ENCODE measurements around the gene VPS4A. TPM values are rescaled to one million over a fixed set of nuclear protein-coding genes. Genes with fewer than 3 reads are reported as not detected.
"Not testable (repeated sequence)": the region's sequence is repeated elsewhere in the genome, so short reads cannot be mapped to it uniquely, and the experiment has no call there.

VPS4A gene
- total RNA-seq, 1 donor, result 23.2 TPM

DNA sequence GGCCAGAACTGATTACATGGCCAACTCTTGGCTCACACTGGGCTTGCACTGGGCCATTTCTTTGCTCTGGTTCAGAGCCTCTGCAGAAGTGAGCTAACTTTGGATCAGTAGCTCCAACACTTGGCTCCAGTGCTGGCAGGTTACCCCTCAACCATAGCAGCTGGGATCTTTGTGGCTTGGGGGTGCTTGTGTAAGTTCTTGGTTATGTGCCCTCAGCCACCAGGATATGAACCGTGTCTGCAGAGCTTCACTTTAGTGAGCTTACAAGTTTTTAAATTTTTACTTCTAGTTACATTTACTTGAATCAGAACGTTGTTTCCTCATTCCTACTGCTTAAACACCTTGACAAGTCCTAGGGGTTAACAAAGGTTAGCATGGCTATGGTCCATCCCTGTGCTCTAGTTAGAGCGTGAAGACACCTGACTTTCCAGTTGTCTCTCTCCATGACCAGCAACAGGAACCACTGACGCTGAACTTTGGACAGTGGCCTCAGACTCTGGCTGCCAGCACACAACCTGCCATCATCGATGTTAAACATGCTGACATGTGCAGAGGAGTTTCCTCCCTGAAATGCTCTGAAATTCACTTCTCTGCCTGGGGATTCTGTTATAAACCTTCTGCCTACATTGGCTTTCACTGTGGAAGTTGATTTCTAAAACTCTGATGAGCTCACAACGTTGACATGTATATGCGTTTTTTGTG is 15.2 kb downstream of the VPS4A start:
- no peak for DNase-seq (ENCODE audit: low read depth in 2 of 3, low spot score in 2 of 3)

- no peak for DNase-seq (ENCODE audit: low read depth in 2 of 3, low spot score in 2 of 3)
Observed at GRCh38 chr16:69327585-69328310, 16.6 kb downstream of the VPS4A start.

DNA sequence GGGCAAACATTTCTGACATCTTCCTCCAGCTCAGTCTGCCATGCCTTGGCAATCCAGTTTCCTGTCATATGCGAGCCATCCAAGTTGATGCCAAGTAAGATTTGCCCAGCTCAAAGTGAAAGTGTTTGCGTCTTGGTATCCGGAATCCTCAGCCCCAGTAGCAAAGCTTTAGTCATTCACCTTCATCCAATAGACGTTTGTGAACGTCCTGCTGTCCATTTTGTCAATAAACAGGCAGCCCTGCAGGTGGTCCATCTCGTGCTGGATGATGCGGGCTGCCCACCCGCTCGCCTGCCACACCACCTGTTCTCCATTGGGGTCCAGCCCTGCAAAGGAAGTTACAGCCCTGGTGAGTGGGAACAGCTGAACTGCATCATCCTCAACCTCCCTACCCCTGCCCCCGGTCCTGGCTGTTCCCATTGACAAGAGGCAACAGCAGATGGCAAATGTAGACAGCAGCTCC is 17.7 kb downstream of the VPS4A start:
- DNase-seq (ENCODE audit: low read depth in 2 of 3, low spot score in 2 of 3), result no peak

GRCh38 chr16:69329369-69330285 is 18.5 kb downstream of the VPS4A start:
- DNase-seq (ENCODE audit: low read depth in 2 of 3, low spot score in 2 of 3), result peak in 1 of 3 donors; percentile 15

GRCh38 chr16:69330286-69331109 is 19.3 kb downstream of the VPS4A start, which contains the start of gene PDF:
Gene PDF (minus strand): TSS chr16:69330588. CDS start chr16:69330570, 18 bp downstream.
- DNase-seq (ENCODE audit: low read depth in 2 of 3, low spot score in 2 of 3), result peak; percentile 64 to 85 (median 67)

DNA sequence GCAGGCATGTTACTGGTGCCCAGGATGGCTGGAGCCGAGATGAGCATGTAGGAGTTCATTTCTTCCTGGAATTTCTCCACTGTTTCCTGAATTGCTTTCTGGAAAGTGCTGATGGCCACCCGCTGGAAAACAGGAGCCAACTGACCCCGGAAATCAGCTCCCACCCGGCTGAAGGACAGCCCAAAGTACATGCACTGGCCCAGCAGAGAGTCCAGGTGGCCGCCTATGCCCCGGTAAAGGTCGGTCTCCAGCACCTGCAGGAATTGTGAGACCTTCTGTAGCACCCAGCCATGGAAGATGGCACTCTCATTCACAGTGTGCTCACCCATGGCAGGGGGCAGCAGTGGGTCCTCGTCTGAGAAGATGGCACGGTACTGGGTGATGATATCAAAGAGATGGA is 23.5 kb downstream of the VPS4A start:
- DNase-seq (ENCODE audit: low read depth in 2 of 3, low spot score in 2 of 3), result no peak

GRCh38 chr16:69338557-69339288 is 27.6 kb downstream of the VPS4A start:
- no peak for DNase-seq (ENCODE audit: low read depth in 2 of 3, low spot score in 2 of 3)

DNA sequence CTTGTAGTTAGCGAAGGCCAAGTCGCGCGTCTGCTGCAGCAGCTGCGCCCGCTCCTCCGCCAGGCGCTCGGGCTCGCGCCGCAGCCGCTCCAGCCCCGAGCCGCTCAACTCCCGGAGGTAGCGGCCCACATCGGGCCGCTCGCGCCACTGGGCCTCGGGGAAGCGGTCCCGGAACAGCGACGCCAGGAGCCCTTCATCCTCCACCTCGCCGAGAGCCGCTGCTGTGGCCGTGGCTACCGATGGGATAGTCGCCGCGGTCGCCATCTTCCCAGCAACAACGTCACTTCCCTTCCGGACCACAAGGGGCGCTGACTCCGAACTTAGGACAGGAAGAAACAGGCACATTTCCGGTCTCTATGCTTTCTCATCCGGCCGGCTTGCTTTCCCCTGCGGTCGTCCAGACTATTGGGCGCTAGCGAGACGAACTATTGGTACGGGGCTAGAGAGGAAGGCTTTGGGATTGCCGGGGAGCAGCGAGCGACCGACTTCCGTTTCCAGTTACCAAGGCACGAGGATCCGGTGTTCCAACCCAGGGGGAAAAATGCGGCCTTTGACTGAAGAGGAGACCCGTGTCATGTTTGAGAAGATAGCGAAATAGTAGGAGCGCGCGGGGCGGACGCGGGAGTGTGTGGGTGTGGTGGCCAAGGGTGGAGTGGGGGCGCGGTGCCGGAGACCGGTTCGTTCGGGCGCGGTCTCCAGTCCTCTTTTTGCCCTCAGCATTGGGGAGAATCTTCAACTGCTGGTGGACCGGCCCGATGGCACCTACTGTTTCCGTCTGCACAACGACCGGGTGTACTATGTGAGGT is 28.3 kb downstream of the VPS4A start, which contains the start of the genes COG8 and NIP7:
TSS of gene COG8 (minus strand) at position 276 of the 806 bp plus-strand sequence. CDS start at position 264, 12 bp downstream.
TSS of gene NIP7 (plus strand) at position 484 of the 806 bp plus-strand sequence. CDS start at position 542, 58 bp downstream.
- peak; percentile 89 to 97 (median 97) for DNase-seq (ENCODE audit: low read depth in 2 of 3, low spot score in 2 of 3)

- DNase-seq (ENCODE audit: low read depth in 2 of 3, low spot score in 2 of 3), result no peak
Observed at GRCh38 chr16:69340095-69340644, 29.0 kb downstream of the VPS4A start.

DNA sequence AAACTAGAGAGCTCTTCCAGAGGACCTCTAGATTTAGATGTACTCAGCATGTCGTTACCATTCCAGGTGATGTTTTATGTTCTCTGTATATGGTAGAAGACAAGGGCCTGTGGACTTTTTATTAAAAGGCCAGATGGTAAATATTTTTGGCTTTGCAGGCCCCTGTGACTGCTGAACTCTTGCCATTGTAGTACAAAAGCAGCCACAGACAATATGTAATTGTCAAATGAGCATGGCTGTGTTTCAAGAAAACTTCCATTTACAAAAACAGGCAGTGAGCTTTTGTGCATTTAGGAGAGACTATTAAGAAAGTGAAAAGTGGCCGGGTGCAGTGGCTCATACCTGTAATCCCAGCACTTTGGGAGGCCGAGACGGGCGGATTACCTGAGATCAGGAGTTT is 33.0 kb downstream of the VPS4A start:
- no peak for DNase-seq (ENCODE audit: low read depth in 2 of 3, low spot score in 2 of 3)

GRCh38 chr16:69345923-69346322 is 34.8 kb downstream of the VPS4A start:
- DNase-seq (ENCODE audit: low read depth in 2 of 3, low spot score in 2 of 3), result peak in 1 of 3 donors; percentile 21

- no peak for DNase-seq (ENCODE audit: low read depth in 2 of 3, low spot score in 2 of 3)
Observed at GRCh38 chr16:69346683-69347082, 35.5 kb downstream of the VPS4A start.

DNA sequence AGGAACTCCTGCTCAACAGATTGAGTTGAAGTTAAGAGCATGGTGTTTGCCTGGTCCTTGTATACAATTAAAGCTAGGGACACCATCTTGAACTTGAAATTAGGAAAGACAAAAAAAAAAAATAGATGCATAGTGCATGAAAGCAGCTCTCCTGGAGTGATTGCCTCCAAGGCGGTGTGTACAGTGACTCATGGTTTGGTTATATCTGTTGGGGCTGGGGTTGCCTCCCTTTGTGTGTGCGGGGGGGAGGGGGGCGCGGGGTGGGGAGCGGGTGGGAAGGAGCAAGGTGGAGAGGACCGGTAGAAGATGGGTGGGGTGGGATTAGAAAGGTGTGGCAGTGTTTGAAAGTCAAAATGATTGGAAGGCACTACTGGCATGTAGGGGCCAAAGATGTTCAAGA is 37.1 kb downstream of the VPS4A start:
- no peak for DNase-seq (ENCODE audit: low read depth in 2 of 3, low spot score in 2 of 3)

DNA sequence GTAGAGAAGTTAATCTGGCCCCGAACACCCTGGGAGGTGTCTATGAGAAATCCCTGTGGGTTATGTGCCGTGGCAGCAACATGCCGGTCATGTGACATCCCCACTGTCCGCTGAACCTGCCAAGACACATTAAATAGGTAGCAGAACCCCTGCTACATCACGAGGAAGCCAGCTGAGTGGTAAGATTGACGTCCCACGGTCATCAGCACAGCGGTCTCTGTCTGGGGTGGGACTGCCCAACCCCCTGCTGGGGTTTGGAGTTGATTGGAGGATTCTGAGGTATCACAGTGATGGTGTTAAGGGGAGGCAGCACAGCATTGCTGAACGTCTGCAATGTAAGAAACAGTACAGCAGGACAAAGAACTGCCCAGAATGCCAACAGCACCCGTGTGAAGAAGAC is 38.4 kb downstream of the VPS4A start:
- DNase-seq (ENCODE audit: low read depth in 2 of 3, low spot score in 2 of 3), result no peak

DNA sequence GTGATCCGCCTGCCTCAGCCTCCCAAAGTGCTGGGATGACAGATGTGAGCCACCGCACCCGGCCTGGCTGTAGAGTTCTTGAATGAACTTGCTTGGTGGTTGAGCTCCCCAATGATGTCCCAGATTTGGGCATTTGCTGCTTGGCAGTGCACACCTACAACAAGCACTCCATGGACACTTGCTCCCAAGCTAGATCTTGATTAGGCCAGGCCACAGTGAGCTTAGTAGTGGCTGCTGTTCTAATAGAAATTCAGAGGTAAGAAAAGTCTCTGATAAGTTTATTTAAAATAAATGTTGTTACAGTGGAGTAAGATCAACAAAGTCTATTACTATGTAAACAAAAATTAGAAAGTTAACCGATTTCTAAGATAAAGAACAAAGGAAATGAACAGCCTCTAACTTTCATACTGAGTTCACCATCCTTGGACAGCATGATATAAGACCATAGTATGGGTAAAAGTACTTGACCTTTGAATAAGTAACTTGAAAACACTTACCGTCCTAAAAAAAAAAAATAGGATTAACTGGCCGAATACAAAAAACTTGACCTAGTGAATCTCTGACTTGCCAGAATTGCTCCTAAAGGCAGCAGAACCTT is 39.5 kb downstream of the VPS4A start:
- no peak for DNase-seq (ENCODE audit: low read depth in 2 of 3, low spot score in 2 of 3)

- DNase-seq (ENCODE audit: low read depth in 2 of 3, low spot score in 2 of 3), result no peak
Observed at GRCh38 chr16:69351309-69352027, 40.3 kb downstream of the VPS4A start, which contains the start of gene TMED6. Gene TMED6 (minus strand): TSS chr16:69351786. CDS start chr16:69351753, 33 bp downstream.

DNA sequence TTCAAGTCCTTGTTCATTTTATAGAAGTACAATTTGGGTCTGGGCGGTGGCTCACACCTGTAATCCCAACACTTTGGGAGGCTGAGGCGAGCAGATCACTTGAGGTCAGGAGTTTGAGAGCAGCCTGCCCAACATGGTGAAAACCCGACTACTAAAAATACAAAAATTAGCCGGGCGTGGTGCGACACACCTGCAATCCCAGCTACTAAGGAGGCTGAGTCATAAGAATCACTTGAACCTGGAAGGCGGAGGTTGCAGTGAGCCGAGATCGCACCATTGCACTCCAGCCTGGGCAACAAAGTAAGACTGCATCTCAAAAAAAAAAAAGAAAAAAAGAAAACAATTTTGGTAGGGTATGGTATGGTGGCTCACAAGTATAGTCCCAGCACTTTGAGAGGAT is 48.9 kb downstream of the VPS4A start:
- DNase-seq (ENCODE audit: low read depth in 2 of 3, low spot score in 2 of 3), result not testable (repeated sequence)

Measured in hematopoietic multipotent progenitor cell (in vitro differentiated cells).